WTC11 (cell line): Measurements from ENCODE around the gene DNAH14.

Source experiments
- ATF2 ChIP-seq: sonication (generic); formaldehyde crosslinking; IDR thresholded peaks from 2 replicates; pipeline ENCODE4 v1.8.1; 2022; ENCODE audit warnings: low read depth, missing genetic modification reagents, borderline replicate concordance
- CTCF ChIP-seq: fragments of 200-600 bp; IDR thresholded peaks from 2 replicates; pipeline ENCODE4 v1.8.0; 2022; ENCODE audit warnings: antibody characterized with exemption
- E2F5 ChIP-seq: sonication (generic); formaldehyde crosslinking; IDR thresholded peaks from 2 replicates; pipeline ENCODE4 v1.8.1; 2022; ENCODE audit warnings: mild to moderate bottlenecking, moderate library complexity, missing genetic modification reagents
- SP1 ChIP-seq: sonication (generic); formaldehyde crosslinking; conservative IDR thresholded peaks from 2 replicates; pipeline ENCODE4 v1.8.1; 2022; ENCODE audit warnings: missing genetic modification reagents
- ZNF512 ChIP-seq: sonication (generic); formaldehyde crosslinking; IDR thresholded peaks from 2 replicates; pipeline ENCODE4 v1.8.1; 2022; ENCODE audit warnings: missing genetic modification reagents, borderline replicate concordance

GRCh38 chr1:224928906-224929305 lies 569 bp upstream of the DNAH14 start:
- no peak for TF ChIP-seq CTCF
- TF ChIP-seq ATF2 = no peak
- TF ChIP-seq E2F5 (CRISPR knock-in tag) = no peak
- TF ChIP-seq SP1 (CRISPR knock-in tag) = no peak
- TF ChIP-seq ZNF512 (CRISPR knock-in tag) = no peak
